ENCODE measurements around the gene NTF3.

DNA sequence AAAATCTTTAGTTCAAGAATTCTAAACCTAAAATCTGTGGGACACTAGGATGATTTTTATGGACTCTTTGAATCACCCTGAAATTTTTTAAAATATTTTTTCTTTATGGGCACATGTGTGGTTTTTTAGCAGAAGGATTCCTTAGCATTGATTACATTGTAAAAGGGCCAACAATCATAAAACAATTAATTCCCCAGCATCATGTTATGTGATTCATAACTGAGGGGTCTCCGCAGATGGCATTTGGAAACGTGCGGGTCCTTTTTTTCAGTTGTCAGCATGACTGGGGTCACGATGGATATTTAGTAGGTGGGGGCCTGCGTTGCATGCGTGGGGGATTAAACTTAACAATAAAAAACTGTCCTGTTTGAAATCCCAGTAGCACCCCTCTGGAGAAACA, 52.5 kb downstream of the NTF3 start:
- no peak for TF ChIP-seq JUND (IDR thresholded peaks at IDR 0.05)
- TF ChIP-seq, protein P1, sequence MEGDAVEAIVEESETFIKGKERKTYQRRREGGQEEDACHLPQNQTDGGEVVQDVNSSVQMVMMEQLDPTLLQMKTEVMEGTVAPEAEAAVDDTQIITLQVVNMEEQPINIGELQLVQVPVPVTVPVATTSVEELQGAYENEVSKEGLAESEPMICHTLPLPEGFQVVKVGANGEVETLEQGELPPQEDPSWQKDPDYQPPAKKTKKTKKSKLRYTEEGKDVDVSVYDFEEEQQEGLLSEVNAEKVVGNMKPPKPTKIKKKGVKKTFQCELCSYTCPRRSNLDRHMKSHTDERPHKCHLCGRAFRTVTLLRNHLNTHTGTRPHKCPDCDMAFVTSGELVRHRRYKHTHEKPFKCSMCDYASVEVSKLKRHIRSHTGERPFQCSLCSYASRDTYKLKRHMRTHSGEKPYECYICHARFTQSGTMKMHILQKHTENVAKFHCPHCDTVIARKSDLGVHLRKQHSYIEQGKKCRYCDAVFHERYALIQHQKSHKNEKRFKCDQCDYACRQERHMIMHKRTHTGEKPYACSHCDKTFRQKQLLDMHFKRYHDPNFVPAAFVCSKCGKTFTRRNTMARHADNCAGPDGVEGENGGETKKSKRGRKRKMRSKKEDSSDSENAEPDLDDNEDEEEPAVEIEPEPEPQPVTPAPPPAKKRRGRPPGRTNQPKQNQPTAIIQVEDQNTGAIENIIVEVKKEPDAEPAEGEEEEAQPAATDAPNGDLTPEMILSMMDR (IDR thresholded peaks at IDR 0.05) = no peak
- TF ChIP-seq, protein P2, sequence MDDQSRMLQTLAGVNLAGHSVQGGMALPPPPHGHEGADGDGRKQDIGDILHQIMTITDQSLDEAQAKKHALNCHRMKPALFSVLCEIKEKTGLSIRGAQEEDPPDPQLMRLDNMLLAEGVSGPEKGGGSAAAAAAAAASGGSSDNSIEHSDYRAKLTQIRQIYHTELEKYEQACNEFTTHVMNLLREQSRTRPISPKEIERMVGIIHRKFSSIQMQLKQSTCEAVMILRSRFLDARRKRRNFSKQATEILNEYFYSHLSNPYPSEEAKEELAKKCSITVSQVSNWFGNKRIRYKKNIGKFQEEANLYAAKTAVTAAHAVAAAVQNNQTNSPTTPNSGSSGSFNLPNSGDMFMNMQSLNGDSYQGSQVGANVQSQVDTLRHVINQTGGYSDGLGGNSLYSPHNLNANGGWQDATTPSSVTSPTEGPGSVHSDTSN (IDR thresholded peaks at IDR 0.05) = no peak
- TF ChIP-seq, protein P3, sequence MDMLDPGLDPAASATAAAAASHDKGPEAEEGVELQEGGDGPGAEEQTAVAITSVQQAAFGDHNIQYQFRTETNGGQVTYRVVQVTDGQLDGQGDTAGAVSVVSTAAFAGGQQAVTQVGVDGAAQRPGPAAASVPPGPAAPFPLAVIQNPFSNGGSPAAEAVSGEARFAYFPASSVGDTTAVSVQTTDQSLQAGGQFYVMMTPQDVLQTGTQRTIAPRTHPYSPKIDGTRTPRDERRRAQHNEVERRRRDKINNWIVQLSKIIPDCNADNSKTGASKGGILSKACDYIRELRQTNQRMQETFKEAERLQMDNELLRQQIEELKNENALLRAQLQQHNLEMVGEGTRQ (IDR thresholded peaks at IDR 0.05; ENCODE audit: borderline replicate concordance, low read depth, low read length) = no peak
- TF ChIP-seq, protein P4, sequence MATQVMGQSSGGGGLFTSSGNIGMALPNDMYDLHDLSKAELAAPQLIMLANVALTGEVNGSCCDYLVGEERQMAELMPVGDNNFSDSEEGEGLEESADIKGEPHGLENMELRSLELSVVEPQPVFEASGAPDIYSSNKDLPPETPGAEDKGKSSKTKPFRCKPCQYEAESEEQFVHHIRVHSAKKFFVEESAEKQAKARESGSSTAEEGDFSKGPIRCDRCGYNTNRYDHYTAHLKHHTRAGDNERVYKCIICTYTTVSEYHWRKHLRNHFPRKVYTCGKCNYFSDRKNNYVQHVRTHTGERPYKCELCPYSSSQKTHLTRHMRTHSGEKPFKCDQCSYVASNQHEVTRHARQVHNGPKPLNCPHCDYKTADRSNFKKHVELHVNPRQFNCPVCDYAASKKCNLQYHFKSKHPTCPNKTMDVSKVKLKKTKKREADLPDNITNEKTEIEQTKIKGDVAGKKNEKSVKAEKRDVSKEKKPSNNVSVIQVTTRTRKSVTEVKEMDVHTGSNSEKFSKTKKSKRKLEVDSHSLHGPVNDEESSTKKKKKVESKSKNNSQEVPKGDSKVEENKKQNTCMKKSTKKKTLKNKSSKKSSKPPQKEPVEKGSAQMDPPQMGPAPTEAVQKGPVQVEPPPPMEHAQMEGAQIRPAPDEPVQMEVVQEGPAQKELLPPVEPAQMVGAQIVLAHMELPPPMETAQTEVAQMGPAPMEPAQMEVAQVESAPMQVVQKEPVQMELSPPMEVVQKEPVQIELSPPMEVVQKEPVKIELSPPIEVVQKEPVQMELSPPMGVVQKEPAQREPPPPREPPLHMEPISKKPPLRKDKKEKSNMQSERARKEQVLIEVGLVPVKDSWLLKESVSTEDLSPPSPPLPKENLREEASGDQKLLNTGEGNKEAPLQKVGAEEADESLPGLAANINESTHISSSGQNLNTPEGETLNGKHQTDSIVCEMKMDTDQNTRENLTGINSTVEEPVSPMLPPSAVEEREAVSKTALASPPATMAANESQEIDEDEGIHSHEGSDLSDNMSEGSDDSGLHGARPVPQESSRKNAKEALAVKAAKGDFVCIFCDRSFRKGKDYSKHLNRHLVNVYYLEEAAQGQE (IDR thresholded peaks at IDR 0.05; ENCODE audit: low read depth, low read length) = no peak
- no peak for TF ChIP-seq SIN3A (IDR thresholded peaks at IDR 0.05; ENCODE audit: borderline replicate concordance, low read depth, low read length)
- TF ChIP-seq RFX5 (IDR thresholded peaks at IDR 0.05; ENCODE audit: low read length) = no peak
- TF ChIP-seq NFIC (IDR thresholded peaks at IDR 0.05; ENCODE audit: borderline replicate concordance) = no peak
